ENCODE measurements around the gene VAT1L. TPM values are rescaled to one million over a fixed set of nuclear protein-coding genes. Genes with fewer than 3 reads are reported as not detected.

Gene VAT1L
- total RNA-seq, 2 donors from 2014 or later, result 0.05 to 4.4 TPM

- Histone ChIP-seq H3K9me3 (no peaks in the 10 kb centered on the region), H3K36me3 (no peaks in the 10 kb centered on the region), H3K27ac (no peak overlapping the region), H3K27me3 (replicated peaks; ENCODE audit: insufficient read depth) (no peaks in the 10 kb centered on the region), H3K4me1 (replicated peaks) (no peaks in the 10 kb centered on the region), H3K4me3 (no peak overlapping the region)
- WGBS, result 28% methylated on average over 7 of the region's 7 CpGs
- intact Hi-C loops (cut with DNase I), result no loop called here
- DNase-seq (ENCODE audit: low spot score), result no peak
- TF ChIP-seq CTCF (IDR thresholded peaks at IDR 0.05) (no peak), POLR2AphosphoS5 (IDR thresholded peaks at IDR 0.05) (no peak), POLR2A (IDR thresholded peaks at IDR 0.05) (no peak)
Observed at GRCh38 chr16:77888871-77889270, 100.5 kb downstream of the VAT1L start.

DNA sequence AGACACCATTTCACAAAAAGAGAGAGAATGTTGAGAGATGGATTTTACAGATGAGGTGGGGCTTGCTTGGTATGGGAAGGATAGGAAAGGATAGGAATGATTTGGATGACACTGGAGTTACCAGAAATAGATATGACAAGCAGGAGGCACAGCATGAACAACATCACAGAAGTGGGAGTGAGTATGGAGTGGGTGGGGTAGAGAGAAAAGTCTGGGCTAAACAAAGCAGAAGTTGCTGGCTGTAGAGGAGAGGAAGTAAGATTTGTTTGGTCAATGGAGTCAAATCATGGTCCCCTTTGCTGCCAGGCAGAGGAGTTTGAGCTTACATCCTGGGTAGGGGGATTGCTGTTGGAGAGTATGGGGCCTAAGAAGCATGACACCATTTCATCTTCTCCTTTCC, 101.7 kb downstream of the VAT1L start:
- Histone ChIP-seq H3K27ac (no peak overlapping the region), H3K36me3 (no peaks in the 10 kb centered on the region), H3K9me3 (no peaks in the 10 kb centered on the region), H3K27me3 (replicated peaks; ENCODE audit: insufficient read depth) (no peaks in the 10 kb centered on the region), H3K4me3 (no peak overlapping the region), H3K4me1 (replicated peaks) (no peaks in the 10 kb centered on the region)
- intact Hi-C loops (cut with DNase I), result no loop called here
- DNase-seq (ENCODE audit: low spot score), result no peak
- TF ChIP-seq POLR2A (IDR thresholded peaks at IDR 0.05) (no peak), CTCF (IDR thresholded peaks at IDR 0.05) (no peak), POLR2AphosphoS5 (IDR thresholded peaks at IDR 0.05) (no peak)

DNA sequence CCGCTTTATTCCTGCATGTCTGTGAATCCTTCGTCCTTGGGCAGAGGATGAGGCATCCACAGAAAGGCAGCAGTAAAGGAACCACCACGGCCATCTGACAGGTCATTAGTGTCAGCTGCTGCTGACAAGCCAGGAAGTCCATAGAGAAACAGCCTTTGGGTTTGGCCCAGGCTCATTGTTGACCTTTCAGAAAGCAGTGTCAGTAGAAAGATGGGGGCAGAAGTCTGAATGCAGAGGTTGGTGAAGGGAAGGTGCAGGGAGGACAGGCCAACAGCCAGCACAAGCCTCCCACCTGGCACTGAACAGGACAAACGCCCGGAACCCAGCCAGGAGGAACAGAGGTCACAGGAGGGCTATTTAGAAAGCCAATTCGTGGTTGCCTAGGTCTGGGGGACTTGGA, 105.8 kb downstream of the VAT1L start:
- Histone ChIP-seq H3K9me3 (no peaks in the 10 kb centered on the region), H3K36me3 (no peaks in the 10 kb centered on the region), H3K4me3 (no peak overlapping the region), H3K27ac (no peak overlapping the region), H3K27me3 (replicated peaks; ENCODE audit: insufficient read depth) (no peaks in the 10 kb centered on the region), H3K4me1 (replicated peaks) (no peaks in the 10 kb centered on the region)
- no peak for DNase-seq (ENCODE audit: low spot score)
- no peak for TF ChIP-seq POLR2A (IDR thresholded peaks at IDR 0.05)
- TF ChIP-seq POLR2AphosphoS5 (IDR thresholded peaks at IDR 0.05), result no peak
- TF ChIP-seq CTCF (IDR thresholded peaks at IDR 0.05), result no peak
- WGBS, result 60% methylated on average over 6 of the region's 6 CpGs
- intact Hi-C loops (cut with DNase I), result no loop called here

GRCh38 chr16:77895962-77896361, 107.6 kb downstream of the VAT1L start:
- no peaks in the 10 kb centered on the region for H3K9me3 ChIP-seq
- no peak overlapping the region for H3K27ac ChIP-seq
- WGBS, result 73% methylated on average over 7 of the region's 7 CpGs
- no peaks in the 10 kb centered on the region for H3K36me3 ChIP-seq
- H3K27me3 ChIP-seq (replicated peaks; ENCODE audit: insufficient read depth), result no peaks in the 10 kb centered on the region
- no peaks in the 10 kb centered on the region for H3K4me1 ChIP-seq (replicated peaks)
- DNase-seq (ENCODE audit: low spot score), result no peak
- no peak overlapping the region for H3K4me3 ChIP-seq
- intact Hi-C loops (cut with DNase I), result no loop called here
- TF ChIP-seq CTCF (IDR thresholded peaks at IDR 0.05), result no peak
- TF ChIP-seq POLR2AphosphoS5 (IDR thresholded peaks at IDR 0.05), result no peak
- no peak for TF ChIP-seq POLR2A (IDR thresholded peaks at IDR 0.05)

- Histone ChIP-seq H3K4me1 (replicated peaks) (no peaks in the 10 kb centered on the region), H3K27me3 (replicated peaks; ENCODE audit: insufficient read depth) (no peaks in the 10 kb centered on the region), H3K9me3 (no peaks in the 10 kb centered on the region), H3K36me3 (no peaks in the 10 kb centered on the region), H3K27ac (no peak overlapping the region), H3K4me3 (no peak overlapping the region)
- WGBS, result 42% methylated on average over 7 of the region's 7 CpGs
- TF ChIP-seq CTCF (IDR thresholded peaks at IDR 0.05) (no peak), POLR2AphosphoS5 (IDR thresholded peaks at IDR 0.05) (no peak), POLR2A (IDR thresholded peaks at IDR 0.05) (no peak)
- no peak for DNase-seq (ENCODE audit: low spot score)
- intact Hi-C loops (cut with DNase I), result no loop called here
Observed at GRCh38 chr16:77896415-77897128, 108.2 kb downstream of the VAT1L start.

Measured in prostate gland (tissue), 2 donors.